Fibroblast of skin of left quadriceps (primary cell): ENCODE data around the gene ELAPOR2.
"Not testable (repeated sequence)": the region's sequence is repeated elsewhere in the genome, so short reads cannot be mapped to it uniquely, and the experiment has no call there.

Experiments
- DNase-seq, 2 experiments: peaks; one replicate each; pipeline ENCODE4 v3.0.0-alpha.2; 2013; ENCODE audit warnings: low read depth in 2 of 2

ELAPOR2 gene

DNA sequence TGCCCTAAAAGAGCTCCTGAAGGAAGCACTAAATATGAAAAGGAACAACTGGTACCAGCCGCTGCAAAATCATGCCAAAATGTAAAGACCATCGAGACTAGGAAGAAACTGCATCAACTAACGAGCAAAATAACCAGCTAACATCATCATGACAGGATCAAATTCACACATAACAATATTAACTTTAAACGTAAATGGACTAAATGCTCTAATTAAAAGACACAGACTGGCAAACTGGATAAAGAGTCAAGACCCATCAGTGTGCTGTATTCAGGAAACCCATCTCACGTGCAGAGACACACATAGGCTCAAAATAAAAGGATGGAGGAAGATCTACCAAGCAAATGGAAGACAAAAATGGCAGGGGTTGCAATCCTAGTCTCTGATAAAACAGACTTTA lies 17.9 kb downstream of the ELAPOR2 start:
- DNase-seq = not testable (repeated sequence)

GRCh38 chr7:87039691-87040299 lies 19.7 kb downstream of the ELAPOR2 start:
- DNase-seq = not testable (repeated sequence)

DNA sequence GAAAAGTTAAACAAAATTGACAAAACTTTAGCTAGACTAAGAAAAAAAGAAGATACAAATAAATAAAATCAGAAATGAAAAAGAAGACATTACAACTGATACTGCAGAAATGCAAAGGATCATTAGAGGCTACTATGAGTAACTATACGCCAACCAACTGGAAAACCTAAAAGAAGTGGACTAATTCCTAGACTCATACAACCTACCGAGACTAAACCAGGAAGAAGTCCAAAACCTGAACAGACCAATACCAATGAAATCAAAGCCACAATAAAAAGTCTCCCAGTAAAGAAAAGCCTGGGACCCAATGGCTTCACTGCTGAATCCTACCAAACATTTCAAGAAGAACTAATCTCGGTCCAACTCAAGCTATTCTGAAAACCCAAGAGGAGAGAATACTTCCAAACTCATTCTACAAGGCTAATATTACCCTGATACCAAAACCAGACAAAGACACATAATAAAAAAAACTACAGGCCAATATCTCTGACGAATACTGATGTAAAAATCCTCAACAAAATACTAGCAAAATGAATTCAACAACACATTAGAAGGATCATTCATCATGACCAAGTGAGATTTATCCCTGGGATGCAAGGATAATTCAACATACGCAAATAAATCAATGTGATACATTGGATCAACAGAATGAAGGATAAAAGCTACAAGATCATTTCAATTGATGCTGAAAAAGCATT lies 20.3 kb downstream of the ELAPOR2 start:
- DNase-seq = no peak

GRCh38 chr7:87036985-87037384 lies 22.5 kb downstream of the ELAPOR2 start:
- DNase-seq = no peak

DNA sequence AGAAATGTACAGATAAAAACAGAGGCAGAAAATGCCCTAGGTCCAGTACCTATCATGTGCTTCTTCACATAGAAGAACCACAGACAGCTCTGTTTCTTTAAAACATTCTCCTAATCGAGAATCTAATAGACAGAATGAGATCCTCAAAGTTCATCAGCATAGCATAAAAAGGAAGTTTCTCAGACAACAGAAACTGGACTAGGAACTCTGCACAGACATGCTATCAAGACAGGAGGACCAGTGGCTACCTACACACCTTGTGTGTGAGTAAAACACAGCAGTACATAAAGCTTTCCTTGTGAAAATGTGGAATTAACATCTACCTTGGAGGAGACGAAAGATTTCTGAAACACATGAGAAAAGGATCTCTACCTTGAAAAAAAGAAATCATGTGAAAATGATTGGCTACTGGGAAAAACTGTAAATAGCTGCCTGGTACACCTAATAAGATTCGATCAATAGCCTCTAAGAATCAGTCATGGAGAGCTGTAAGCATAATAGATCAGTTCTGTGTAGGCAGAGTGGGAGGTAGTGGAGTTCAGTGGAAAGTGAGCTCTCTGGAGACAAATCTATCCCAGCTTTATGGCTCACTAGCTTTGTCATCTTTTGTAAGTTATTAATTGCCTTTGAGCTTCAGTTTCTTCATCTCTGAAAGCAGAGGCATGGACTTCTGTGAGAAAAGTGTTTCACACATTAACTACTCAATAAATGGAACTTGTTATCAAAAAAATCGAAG lies 26.7 kb downstream of the ELAPOR2 start:
- DNase-seq = no peak

GRCh38 chr7:87029078-87029477 lies 30.4 kb downstream of the ELAPOR2 start:
- no peak for DNase-seq

GRCh38 chr7:87028636-87029035 lies 30.8 kb downstream of the ELAPOR2 start:
- no peak for DNase-seq

DNA sequence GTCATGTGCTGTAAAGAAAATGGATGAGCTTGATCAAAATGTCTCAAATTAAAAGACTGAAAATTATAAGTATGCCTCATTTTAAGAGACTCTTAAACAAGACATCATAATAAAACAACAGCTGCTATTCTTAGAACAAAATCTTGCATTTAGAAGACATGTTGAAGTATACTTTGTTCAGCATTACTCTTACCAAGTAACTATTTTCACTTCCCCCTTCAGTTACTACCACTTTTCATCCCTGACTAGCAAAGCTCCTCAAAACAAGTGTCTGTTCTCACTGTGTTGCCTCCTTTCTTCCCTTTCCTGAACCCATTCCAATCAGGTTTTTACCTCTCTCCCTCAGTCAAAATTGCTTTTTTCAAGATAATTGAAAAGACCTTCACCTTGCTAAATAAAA lies 31.6 kb downstream of the ELAPOR2 start:
- no peak for DNase-seq

DNA sequence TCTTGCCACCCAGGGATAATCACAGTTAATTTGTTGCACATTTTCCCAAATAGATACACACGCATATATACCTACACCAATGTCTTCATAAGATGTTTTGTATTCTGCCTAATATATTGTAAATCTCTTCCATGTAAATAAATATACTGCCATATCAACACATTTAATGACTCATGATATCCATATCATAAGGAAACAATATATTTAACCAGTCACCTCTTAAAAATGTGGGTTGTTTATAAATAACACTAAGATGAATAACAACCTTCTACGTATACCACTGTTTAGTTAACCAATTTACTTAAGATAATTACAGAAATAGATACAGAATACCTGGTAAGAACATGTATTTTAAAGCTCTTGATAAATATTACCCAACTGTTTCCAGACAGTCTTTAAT lies 38.2 kb downstream of the ELAPOR2 start:
- DNase-seq = no peak

GRCh38 chr7:87016606-87017005 lies 42.8 kb downstream of the ELAPOR2 start:
- no peak for DNase-seq

DNA sequence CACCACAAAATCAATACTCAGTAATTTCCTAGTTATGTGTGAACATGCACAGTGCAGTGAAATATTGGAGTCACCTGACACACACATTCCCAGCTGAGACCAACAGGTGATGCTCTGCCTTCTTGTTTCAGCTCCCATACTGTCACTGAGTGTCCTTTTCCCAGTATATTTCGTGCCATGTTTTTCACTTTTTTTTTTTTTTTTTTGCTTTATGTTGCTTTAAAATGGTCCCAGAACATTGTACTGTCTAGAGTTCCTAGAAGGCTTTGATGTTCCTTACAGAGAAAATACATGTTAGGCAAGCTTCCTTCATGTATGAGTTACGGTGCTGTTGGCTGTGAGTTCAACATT lies 45.6 kb downstream of the ELAPOR2 start:
- no peak for DNase-seq

- no peak for DNase-seq
Observed at GRCh38 chr7:87013136-87013839, 46.2 kb downstream of the ELAPOR2 start.
